RCC 7860 (cell line): ENCODE data around the gene CASP8.

Experiments used
- DNase-seq: peaks from one replicate; pipeline ENCODE4 v3.0.0-alpha.2; 2015; ENCODE audit warnings: low spot score
- FAIRE-seq: peaks from 2 replicates; lab custom pipeline; 2012; peaks lifted over from hg19 to GRCh38; lab: Jason Lieb, UNC

Gene CASP8

GRCh38 chr2:201260302-201260800 is at the start of gene CASP8:
Gene CASP8 (plus strand): TSS chr2:201260536. CDS start chr2:201266487, 5,951 bp downstream.
- DNase-seq (peak; percentile 74), FAIRE-seq (no peak)

GRCh38 chr2:201215963-201216362 is 44.4 kb upstream of the CASP8 start:
- FAIRE-seq, result peak; percentile 10

GRCh38 chr2:201216918-201217317 is 43.4 kb upstream of the CASP8 start:
- no peak for DNase-seq
- FAIRE-seq, result no peak

More at GRCh38 chr2:201215963-201216362, 44.4 kb upstream of the CASP8 start:
- no peak for DNase-seq

GRCh38 chr2:201218780-201219179 is 41.6 kb upstream of the CASP8 start:
- no peak for FAIRE-seq
- no peak for DNase-seq

GRCh38 chr2:201219328-201220096 is 40.8 kb upstream of the CASP8 start:
- DNase-seq (no peak), FAIRE-seq (no peak)

GRCh38 chr2:201220102-201220570 is 40.2 kb upstream of the CASP8 start:
- no peak for DNase-seq

GRCh38 chr2:201223089-201224073 is 37.0 kb upstream of the CASP8 start:
- FAIRE-seq (no peak), DNase-seq (no peak)

More at GRCh38 chr2:201220102-201220570, 40.2 kb upstream of the CASP8 start:
- FAIRE-seq, result no peak

- DNase-seq (no peak), FAIRE-seq (no peak)
These were observed 31.9 kb upstream of the CASP8 start for GRCh38 chr2:201228271-201228911.

GRCh38 chr2:201228912-201229290 is 31.4 kb upstream of the CASP8 start:
- no peak for DNase-seq
- no peak for FAIRE-seq

- peak; percentile 95 for DNase-seq
- FAIRE-seq, result peak; percentile 65
These were observed 28.4 kb upstream of the CASP8 start for GRCh38 chr2:201231781-201232466.

GRCh38 chr2:201232467-201232815 is 27.9 kb upstream of the CASP8 start:
- no peak for DNase-seq
- FAIRE-seq, result no peak

- DNase-seq (peak; percentile 94), FAIRE-seq (peak; percentile 94)
These were observed 27.0 kb upstream of the CASP8 start for GRCh38 chr2:201233192-201233811.

- FAIRE-seq, result no peak
- no peak for DNase-seq
These were observed 26.3 kb upstream of the CASP8 start for GRCh38 chr2:201233812-201234662.

GRCh38 chr2:201234663-201235135 is 25.6 kb upstream of the CASP8 start:
- peak; percentile 58 for FAIRE-seq
- no peak for DNase-seq

GRCh38 chr2:201235860-201236811 is 24.2 kb upstream of the CASP8 start:
- peak; percentile 87 for FAIRE-seq

GRCh38 chr2:201237486-201238123 is 22.7 kb upstream of the CASP8 start:
- DNase-seq (no peak), FAIRE-seq (no peak)

More at GRCh38 chr2:201235860-201236811, 24.2 kb upstream of the CASP8 start:
- DNase-seq, result peak; percentile 61
